ENCODE results near the gene PAQR4.

The PAQR4 gene

GRCh38 chr16:2937170-2937569, 32.0 kb upstream of the PAQR4 start:
- no peak overlapping the region for H3K27ac ChIP-seq (ENCODE audit: extremely low read depth, low read depth, low read length)
- H3K4me3 ChIP-seq (ENCODE audit: low read depth, low read length) = no peak overlapping the region
- no peaks in the 10 kb centered on the region for H3K4me1 ChIP-seq (ENCODE audit: control insufficient read depth, insufficient read depth, low read length)
- H3K36me3 ChIP-seq (ENCODE audit: control insufficient read depth in 2 of 2, insufficient read depth in 1 of 2, low read length in 2 of 2) = peaks cover 6 to 83% of the 10 kb centered on the region in 2 experiments; a peak in 2 of 3 replicates
- H3K9me3 ChIP-seq (ENCODE audit: control insufficient read depth, insufficient read depth, low read depth, low read length) = no peaks in the 10 kb centered on the region
- POLR2A ChIA-PET = interaction anchor here (0.6 kb wide), 1 partner anchor 9 kb away, joined by 7 read pairs; no protein-coding TSS in a partner anchor
- no peak for TF ChIP-seq ZBTB20 (tag by site-specific recombination; IDR thresholded peaks at IDR 0.05)
- TF ChIP-seq, protein P1, sequence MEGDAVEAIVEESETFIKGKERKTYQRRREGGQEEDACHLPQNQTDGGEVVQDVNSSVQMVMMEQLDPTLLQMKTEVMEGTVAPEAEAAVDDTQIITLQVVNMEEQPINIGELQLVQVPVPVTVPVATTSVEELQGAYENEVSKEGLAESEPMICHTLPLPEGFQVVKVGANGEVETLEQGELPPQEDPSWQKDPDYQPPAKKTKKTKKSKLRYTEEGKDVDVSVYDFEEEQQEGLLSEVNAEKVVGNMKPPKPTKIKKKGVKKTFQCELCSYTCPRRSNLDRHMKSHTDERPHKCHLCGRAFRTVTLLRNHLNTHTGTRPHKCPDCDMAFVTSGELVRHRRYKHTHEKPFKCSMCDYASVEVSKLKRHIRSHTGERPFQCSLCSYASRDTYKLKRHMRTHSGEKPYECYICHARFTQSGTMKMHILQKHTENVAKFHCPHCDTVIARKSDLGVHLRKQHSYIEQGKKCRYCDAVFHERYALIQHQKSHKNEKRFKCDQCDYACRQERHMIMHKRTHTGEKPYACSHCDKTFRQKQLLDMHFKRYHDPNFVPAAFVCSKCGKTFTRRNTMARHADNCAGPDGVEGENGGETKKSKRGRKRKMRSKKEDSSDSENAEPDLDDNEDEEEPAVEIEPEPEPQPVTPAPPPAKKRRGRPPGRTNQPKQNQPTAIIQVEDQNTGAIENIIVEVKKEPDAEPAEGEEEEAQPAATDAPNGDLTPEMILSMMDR (tag by site-specific recombination; IDR thresholded peaks at IDR 0.05) = no peak
- TF ChIP-seq, protein P2, sequence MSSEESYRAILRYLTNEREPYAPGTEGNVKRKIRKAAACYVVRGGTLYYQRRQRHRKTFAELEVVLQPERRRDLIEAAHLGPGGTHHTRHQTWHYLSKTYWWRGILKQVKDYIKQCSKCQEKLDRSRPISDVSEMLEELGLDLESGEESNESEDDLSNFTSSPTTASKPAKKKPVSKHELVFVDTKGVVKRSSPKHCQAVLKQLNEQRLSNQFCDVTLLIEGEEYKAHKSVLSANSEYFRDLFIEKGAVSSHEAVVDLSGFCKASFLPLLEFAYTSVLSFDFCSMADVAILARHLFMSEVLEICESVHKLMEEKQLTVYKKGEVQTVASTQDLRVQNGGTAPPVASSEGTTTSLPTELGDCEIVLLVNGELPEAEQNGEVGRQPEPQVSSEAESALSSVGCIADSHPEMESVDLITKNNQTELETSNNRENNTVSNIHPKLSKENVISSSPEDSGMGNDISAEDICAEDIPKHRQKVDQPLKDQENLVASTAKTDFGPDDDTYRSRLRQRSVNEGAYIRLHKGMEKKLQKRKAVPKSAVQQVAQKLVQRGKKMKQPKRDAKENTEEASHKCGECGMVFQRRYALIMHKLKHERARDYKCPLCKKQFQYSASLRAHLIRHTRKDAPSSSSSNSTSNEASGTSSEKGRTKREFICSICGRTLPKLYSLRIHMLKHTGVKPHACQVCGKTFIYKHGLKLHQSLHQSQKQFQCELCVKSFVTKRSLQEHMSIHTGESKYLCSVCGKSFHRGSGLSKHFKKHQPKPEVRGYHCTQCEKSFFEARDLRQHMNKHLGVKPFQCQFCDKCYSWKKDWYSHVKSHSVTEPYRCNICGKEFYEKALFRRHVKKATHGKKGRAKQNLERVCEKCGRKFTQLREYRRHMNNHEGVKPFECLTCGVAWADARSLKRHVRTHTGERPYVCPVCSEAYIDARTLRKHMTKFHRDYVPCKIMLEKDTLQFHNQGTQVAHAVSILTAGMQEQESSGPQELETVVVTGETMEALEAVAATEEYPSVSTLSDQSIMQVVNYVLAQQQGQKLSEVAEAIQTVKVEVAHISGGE (tag by site-specific recombination; conservative IDR thresholded peaks at IDR 0.05; ENCODE audit: low read depth) = no peak
- no peak for TF ChIP-seq ZNF155 (tag by site-specific recombination; IDR thresholded peaks at IDR 0.05)
- TF ChIP-seq ZNF624 (tag by site-specific recombination; IDR thresholded peaks at IDR 0.05) = no peak
- no peak for TF ChIP-seq ZNF830 (tag by site-specific recombination; IDR thresholded peaks at IDR 0.05; ENCODE audit: low read depth)
- TF ChIP-seq SALL2 (tag by site-specific recombination; IDR thresholded peaks at IDR 0.05; ENCODE audit: borderline replicate concordance) = no peak
- no peak for TF ChIP-seq ZNF629 (tag by site-specific recombination; IDR thresholded peaks at IDR 0.05)
- TF ChIP-seq REPIN1 (tag by site-specific recombination; IDR thresholded peaks at IDR 0.05; ENCODE audit: low read depth) = no peak
- no peak for TF ChIP-seq GLI4 (tag by site-specific recombination; IDR thresholded peaks at IDR 0.05)
- TF ChIP-seq ZNF404 (tag by site-specific recombination; IDR thresholded peaks at IDR 0.05) = no peak
- no peak for TF ChIP-seq WT1 (tag by site-specific recombination; IDR thresholded peaks at IDR 0.05)
- CTCF ChIA-PET = interaction anchor here (0.7 to 3.8 kb wide), 2 partner anchors 10 to 585 kb away, joined by 3 to 20 read pairs; no protein-coding TSS in a partner anchor

- ChIA-PET POLR2A (no interaction called here), CTCF (interaction anchor here (0.6 to 3.8 kb wide), 2 partner anchors 11 to 23 kb away, joined by 3 to 20 read pairs; no protein-coding TSS in a partner anchor)
- H3K4me3 ChIP-seq (ENCODE audit: low read depth, low read length) = no peak overlapping the region
- TF ChIP-seq ZNF23 (tag by site-specific recombination; IDR thresholded peaks at IDR 0.05; ENCODE audit: borderline replicate concordance) = no peak
- no peak for TF ChIP-seq AEBP2 (tag by site-specific recombination; IDR thresholded peaks at IDR 0.05; ENCODE audit: borderline replicate concordance)
- TF ChIP-seq ZNF341 (tag by site-specific recombination; IDR thresholded peaks at IDR 0.05; ENCODE audit: low read depth) = no peak
- TF ChIP-seq ZNF335 (tag by site-specific recombination; conservative IDR thresholded peaks at IDR 0.05) = no peak
- no peak for TF ChIP-seq GLIS2 (tag by site-specific recombination; IDR thresholded peaks at IDR 0.05)
- TF ChIP-seq, protein P3, sequence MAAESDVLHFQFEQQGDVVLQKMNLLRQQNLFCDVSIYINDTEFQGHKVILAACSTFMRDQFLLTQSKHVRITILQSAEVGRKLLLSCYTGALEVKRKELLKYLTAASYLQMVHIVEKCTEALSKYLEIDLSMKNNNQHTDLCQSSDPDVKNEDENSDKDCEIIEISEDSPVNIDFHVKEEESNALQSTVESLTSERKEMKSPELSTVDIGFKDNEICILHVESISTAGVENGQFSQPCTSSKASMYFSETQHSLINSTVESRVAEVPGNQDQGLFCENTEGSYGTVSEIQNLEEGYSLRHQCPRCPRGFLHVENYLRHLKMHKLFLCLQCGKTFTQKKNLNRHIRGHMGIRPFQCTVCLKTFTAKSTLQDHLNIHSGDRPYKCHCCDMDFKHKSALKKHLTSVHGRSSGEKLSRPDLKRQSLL (tag by site-specific recombination; IDR thresholded peaks at IDR 0.05) = no peak
- no peak for TF ChIP-seq ZNF221 (tag by site-specific recombination; IDR thresholded peaks at IDR 0.05; ENCODE audit: borderline replicate concordance)
- TF ChIP-seq ZBTB10 (tag by site-specific recombination; IDR thresholded peaks at IDR 0.05) = no peak
- no peak for TF ChIP-seq ZNF514 (tag by site-specific recombination; IDR thresholded peaks at IDR 0.05)
- no peak for TF ChIP-seq ZNF24 (tag by site-specific recombination; IDR thresholded peaks at IDR 0.05)
- no peak for TF ChIP-seq KLF8 (tag by site-specific recombination; IDR thresholded peaks at IDR 0.05)
- TF ChIP-seq MEIS1 (CRISPR knock-in tag; IDR thresholded peaks at IDR 0.05; ENCODE audit: borderline replicate concordance) = no peak
- TF ChIP-seq ZNF132 (tag by site-specific recombination; IDR thresholded peaks at IDR 0.05; ENCODE audit: borderline replicate concordance) = no peak
- TF ChIP-seq ZNF121 (tag by site-specific recombination; IDR thresholded peaks at IDR 0.05) = no peak
Measured at GRCh38 chr16:2938206-2938605, 30.9 kb upstream of the PAQR4 start.

More at GRCh38 chr16:2938206-2938605, 30.9 kb upstream of the PAQR4 start:
- Histone ChIP-seq H3K4me1 (ENCODE audit: control insufficient read depth, insufficient read depth, low read length) (no peaks in the 10 kb centered on the region), H3K9me3 (ENCODE audit: control insufficient read depth, insufficient read depth, low read depth, low read length) (no peaks in the 10 kb centered on the region), H3K27ac (ENCODE audit: extremely low read depth, low read depth, low read length) (no peak overlapping the region), H3K36me3 (ENCODE audit: control insufficient read depth in 2 of 2, insufficient read depth in 1 of 2, low read length in 2 of 2) (peaks cover 11 to 86% of the 10 kb centered on the region in 2 experiments; a peak in 2 of 3 replicates)

Data from HEK293 (cell line).